ENCODE results near the gene MAP3K19. TPM values are rescaled to one million over a fixed set of nuclear protein-coding genes. Genes with fewer than 3 reads are reported as not detected.

The MAP3K19 gene
- total and polyA plus RNA-seq, 10 of the 15 experiments (the other 5 are each of a cell fraction or from before 2014, with no cell fraction given) = 0.05 TPM; not detected in 9

DNA sequence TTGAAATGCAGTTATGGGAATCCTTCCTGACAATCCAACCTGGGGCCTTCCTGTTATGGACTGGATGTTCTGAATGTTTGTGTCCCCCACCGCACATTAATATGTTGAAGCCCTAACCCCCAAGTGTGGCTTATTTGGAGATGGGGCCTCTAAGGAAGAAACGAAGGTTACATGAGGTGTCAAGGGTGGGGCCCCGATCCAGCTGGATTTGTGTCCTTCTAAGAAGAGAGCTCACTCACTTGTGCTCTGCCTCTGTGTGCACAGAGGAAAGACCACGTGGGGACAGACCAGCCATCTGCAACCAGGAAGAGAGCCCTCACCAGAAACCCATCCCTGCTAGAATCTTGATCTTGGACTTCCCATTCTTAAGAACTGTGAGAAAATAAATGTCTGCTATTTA is 44.4 kb downstream of the MAP3K19 start:
- ATAC-seq = no peak
- no peak overlapping the region for H3K4me2 ChIP-seq (ENCODE audit: control insufficient read depth, insufficient read depth)
- ChIA-PET POLR2A (no interaction called here), CTCF (interaction anchor here (1.5 to 6.7 kb wide), 5 partner anchors 14 to 790 kb away, joined by 4 to 124 read pairs (median 18); no protein-coding TSS in a partner anchor), RAD21 (ENCODE audit: unreplicated experiment) (interaction anchor here (1.3 to 4.1 kb wide), 5 partner anchors 14 to 1387 kb away, joined by 3 to 51 read pairs (median 6); no protein-coding TSS in a partner anchor), SMC1A (ENCODE audit: uncharacterized antibody, unreplicated experiment) (interaction anchor here (0.7 to 6.2 kb wide), 3 partner anchors 14 to 598 kb away, joined by 3 to 23 read pairs (median 7); no protein-coding TSS in a partner anchor)
- H3K4me3 ChIP-seq = no peak overlapping the region
- intact Hi-C loops (cut with micrococcal nuclease; ENCODE audit: unreplicated experiment) (loop anchor here (5.0 to 10.0 kb wide), 4 partner anchors 152 to 794 kb away; no protein-coding TSS in a partner anchor), in situ Hi-C loops (cut with MboI) (no loop called here)
- no peaks in the 10 kb centered on the region for H3K79me2 ChIP-seq (ENCODE audit: control insufficient read depth, insufficient read depth, low read length)
- no peaks in the 10 kb centered on the region for H4K20me1 ChIP-seq (ENCODE audit: control insufficient read depth, insufficient read depth)
- no peak overlapping the region for H2AFZ ChIP-seq (ENCODE audit: control insufficient read depth, low read depth, low read length)
- H3K27me3 ChIP-seq (replicated peaks in 1 of 2; ENCODE audit: control insufficient read depth in 2 of 2, insufficient read depth in 2 of 2, low read length in 1 of 2) = peaks cover 0 to 2% of the 10 kb centered on the region in 2 experiments; a peak in 1 of 4 replicates
- BruUV-seq (replicated peaks) = no TSS peak
- WGBS (ENCODE audit: insufficient coverage, insufficient replicate concordance, low lambda C conversion rate, missing lambda C conversion rate) = 54% methylated on average over 4 of the region's 4 CpGs
- H3K27ac ChIP-seq (ENCODE audit: control insufficient read depth, insufficient read depth) = no peak overlapping the region
- TF ChIP-seq TCF7 (IDR thresholded peaks at IDR 0.05; ENCODE audit: borderline replicate concordance) (no peak), RBBP5 (conservative IDR thresholded peaks at IDR 0.05) (no peak), HDGF (IDR thresholded peaks at IDR 0.05) (no peak), GATAD2B (conservative IDR thresholded peaks at IDR 0.05; ENCODE audit: low read depth) (no peak), BHLHE40 (IDR thresholded peaks at IDR 0.05; ENCODE audit: borderline replicate concordance in 1 of 2, low read depth in 2 of 2, low read length in 1 of 2) (no peak), BCL11A (IDR thresholded peaks at IDR 0.05; ENCODE audit: low read depth, low read length) (no peak), CREM (IDR thresholded peaks at IDR 0.05; ENCODE audit: low read depth) (no peak), ZNF274 (IDR thresholded peaks at IDR 0.05; ENCODE audit: insufficient read depth, insufficient read length) (no peak), EED (IDR thresholded peaks at IDR 0.05; ENCODE audit: low read depth) (no peak), NR2C1 (IDR thresholded peaks at IDR 0.05) (no peak), SREBF1 (IDR thresholded peaks at IDR 0.05; ENCODE audit: low read length) (no peak)
- TF ChIP-seq, protein P1, sequence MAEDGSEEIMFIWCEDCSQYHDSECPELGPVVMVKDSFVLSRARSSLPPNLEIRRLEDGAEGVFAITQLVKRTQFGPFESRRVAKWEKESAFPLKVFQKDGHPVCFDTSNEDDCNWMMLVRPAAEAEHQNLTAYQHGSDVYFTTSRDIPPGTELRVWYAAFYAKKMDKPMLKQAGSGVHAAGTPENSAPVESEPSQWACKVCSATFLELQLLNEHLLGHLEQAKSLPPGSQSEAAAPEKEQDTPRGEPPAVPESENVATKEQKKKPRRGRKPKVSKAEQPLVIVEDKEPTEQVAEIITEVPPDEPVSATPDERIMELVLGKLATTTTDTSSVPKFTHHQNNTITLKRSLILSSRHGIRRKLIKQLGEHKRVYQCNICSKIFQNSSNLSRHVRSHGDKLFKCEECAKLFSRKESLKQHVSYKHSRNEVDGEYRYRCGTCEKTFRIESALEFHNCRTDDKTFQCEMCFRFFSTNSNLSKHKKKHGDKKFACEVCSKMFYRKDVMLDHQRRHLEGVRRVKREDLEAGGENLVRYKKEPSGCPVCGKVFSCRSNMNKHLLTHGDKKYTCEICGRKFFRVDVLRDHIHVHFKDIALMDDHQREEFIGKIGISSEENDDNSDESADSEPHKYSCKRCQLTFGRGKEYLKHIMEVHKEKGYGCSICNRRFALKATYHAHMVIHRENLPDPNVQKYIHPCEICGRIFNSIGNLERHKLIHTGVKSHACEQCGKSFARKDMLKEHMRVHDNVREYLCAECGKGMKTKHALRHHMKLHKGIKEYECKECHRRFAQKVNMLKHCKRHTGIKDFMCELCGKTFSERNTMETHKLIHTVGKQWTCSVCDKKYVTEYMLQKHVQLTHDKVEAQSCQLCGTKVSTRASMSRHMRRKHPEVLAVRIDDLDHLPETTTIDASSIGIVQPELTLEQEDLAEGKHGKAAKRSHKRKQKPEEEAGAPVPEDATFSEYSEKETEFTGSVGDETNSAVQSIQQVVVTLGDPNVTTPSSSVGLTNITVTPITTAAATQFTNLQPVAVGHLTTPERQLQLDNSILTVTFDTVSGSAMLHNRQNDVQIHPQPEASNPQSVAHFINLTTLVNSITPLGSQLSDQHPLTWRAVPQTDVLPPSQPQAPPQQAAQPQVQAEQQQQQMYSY (CRISPR knock-in tag; IDR thresholded peaks at IDR 0.05) = no peak
- TF ChIP-seq, protein P2, sequence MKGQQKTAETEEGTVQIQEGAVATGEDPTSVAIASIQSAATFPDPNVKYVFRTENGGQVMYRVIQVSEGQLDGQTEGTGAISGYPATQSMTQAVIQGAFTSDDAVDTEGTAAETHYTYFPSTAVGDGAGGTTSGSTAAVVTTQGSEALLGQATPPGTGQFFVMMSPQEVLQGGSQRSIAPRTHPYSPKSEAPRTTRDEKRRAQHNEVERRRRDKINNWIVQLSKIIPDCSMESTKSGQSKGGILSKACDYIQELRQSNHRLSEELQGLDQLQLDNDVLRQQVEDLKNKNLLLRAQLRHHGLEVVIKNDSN (IDR thresholded peaks at IDR 0.05; ENCODE audit: borderline replicate concordance, extremely low read length, insufficient read depth, low read depth, low read length) = no peak
- TF ChIP-seq, protein P3, sequence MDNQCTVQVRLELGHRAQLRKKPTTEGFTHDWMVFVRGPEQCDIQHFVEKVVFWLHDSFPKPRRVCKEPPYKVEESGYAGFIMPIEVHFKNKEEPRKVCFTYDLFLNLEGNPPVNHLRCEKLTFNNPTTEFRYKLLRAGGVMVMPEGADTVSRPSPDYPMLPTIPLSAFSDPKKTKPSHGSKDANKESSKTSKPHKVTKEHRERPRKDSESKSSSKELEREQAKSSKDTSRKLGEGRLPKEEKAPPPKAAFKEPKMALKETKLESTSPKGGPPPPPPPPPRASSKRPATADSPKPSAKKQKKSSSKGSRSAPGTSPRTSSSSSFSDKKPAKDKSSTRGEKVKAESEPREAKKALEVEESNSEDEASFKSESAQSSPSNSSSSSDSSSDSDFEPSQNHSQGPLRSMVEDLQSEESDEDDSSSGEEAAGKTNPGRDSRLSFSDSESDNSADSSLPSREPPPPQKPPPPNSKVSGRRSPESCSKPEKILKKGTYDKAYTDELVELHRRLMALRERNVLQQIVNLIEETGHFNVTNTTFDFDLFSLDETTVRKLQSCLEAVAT (IDR thresholded peaks at IDR 0.05) = no peak
- TF ChIP-seq, protein P4, sequence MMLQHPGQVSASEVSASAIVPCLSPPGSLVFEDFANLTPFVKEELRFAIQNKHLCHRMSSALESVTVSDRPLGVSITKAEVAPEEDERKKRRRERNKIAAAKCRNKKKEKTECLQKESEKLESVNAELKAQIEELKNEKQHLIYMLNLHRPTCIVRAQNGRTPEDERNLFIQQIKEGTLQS (IDR thresholded peaks at IDR 0.05; ENCODE audit: borderline replicate concordance, extremely low read depth, low read depth, low read length) = no peak
- H3K4me1 ChIP-seq (ENCODE audit: control insufficient read depth, insufficient read depth, low read length) = no peaks in the 10 kb centered on the region
- no peak for FAIRE-seq
- H3K36me3 ChIP-seq (ENCODE audit: control insufficient read depth in 2 of 2, insufficient read depth in 2 of 2, low read length in 1 of 2) = no peaks in the 10 kb centered on the region
- H3K9ac ChIP-seq (ENCODE audit: control insufficient read depth, insufficient read depth, low read length) = no peak overlapping the region
- H3K9me3 ChIP-seq (replicated peaks; ENCODE audit: control insufficient read depth, insufficient read depth, low read length) = no peaks in the 10 kb centered on the region
- no peak for DNase-seq (ENCODE audit: low read depth, low spot score)

Data from GM12878 (cell line).